RWPE2 (cell line): ENCODE data around the gene NECAB2.

Experiments used
- ATAC-seq: fragments of 200-7000 bp; cut with Tn5 transposase; 3 replicates; pipeline ENCODE4 v1.9.1; 2021; ENCODE audit warnings: low read depth
- DNase-seq: peaks from one replicate; pipeline ENCODE4 v3.0.0-alpha.2; 2020; ENCODE audit warnings: low spot score
- H3K27ac ChIP-seq: fragments of 450-650 bp; 2 replicates; pipeline ENCODE4 v1.5.1; 2017; ENCODE audit warnings: mild to moderate bottlenecking; ENCODE audit not compliant: poor library complexity, severe bottlenecking
- H3K27me3 ChIP-seq: fragments of 250-450 bp; sonication (Bioruptor Pico); 2 replicates; pipeline ENCODE4 v1.5.1; 2021; ENCODE audit warnings: mild to moderate bottlenecking, moderate library complexity; ENCODE audit not compliant: insufficient read depth, poor library complexity, severe bottlenecking
- H3K36me3 ChIP-seq: fragments of 250-450 bp; sonication (Bioruptor Pico); 2 replicates; pipeline ENCODE4 v1.5.1; 2020; ENCODE audit warnings: low read depth, mild to moderate bottlenecking, moderate library complexity
- H3K4me1 ChIP-seq: fragments of 250-450 bp; sonication (Bioruptor Pico); 2 replicates; pipeline ENCODE4 v1.5.1; 2021; ENCODE audit warnings: mild to moderate bottlenecking, moderate library complexity; ENCODE audit not compliant: insufficient read depth, poor library complexity, severe bottlenecking
- H3K4me3 ChIP-seq: fragments of 250-450 bp; sonication (Bioruptor Pico); 2 replicates; pipeline ENCODE4 v1.5.1; 2021; ENCODE audit warnings: mild to moderate bottlenecking, moderate library complexity; ENCODE audit not compliant: severe bottlenecking
- H3K9me3 ChIP-seq: fragments of 250-450 bp; sonication (Bioruptor Pico); 2 replicates; pipeline ENCODE4 v1.5.1; 2021; ENCODE audit warnings: mild to moderate bottlenecking, moderate library complexity; ENCODE audit not compliant: severe bottlenecking
- TF ChIP-seq, protein P1 (sequence below): fragments of 450-650 bp; IDR thresholded peaks from one replicate; pipeline ENCODE4 v1.5.1; 2017; ENCODE audit warnings: mild to moderate bottlenecking, moderate library complexity; ENCODE audit not compliant: poor library complexity, severe bottlenecking

Gene NECAB2

DNA sequence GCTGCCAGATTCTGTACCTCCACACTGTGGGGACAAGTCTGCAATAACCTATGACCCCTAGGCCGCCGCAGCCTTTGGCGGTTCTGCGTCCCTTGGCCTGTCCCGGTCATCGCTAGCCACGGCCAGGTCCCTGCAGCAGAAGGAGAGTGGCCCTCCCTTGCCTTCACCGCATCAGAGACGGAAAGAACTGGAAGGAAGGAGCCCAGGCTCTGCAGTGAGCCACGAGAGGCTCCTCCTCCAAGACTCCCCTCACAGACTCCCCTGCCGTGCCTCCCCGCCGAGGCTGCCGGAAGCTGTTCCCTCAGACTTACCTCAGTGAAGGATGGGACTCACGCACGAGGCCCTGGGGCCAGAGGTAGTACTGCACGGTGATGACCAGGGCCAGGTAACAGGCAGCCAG lies 63.5 kb downstream of the NECAB2 start:
- Histone ChIP-seq H3K27ac (no peak overlapping the region), H3K4me1 (no peaks in the 10 kb centered on the region), H3K36me3 (no peaks in the 10 kb centered on the region), H3K27me3 (no peaks in the 10 kb centered on the region), H3K4me3 (no peak overlapping the region), H3K9me3 (peaks cover 4% of the 10 kb centered on the region)
- TF ChIP-seq, protein P1, sequence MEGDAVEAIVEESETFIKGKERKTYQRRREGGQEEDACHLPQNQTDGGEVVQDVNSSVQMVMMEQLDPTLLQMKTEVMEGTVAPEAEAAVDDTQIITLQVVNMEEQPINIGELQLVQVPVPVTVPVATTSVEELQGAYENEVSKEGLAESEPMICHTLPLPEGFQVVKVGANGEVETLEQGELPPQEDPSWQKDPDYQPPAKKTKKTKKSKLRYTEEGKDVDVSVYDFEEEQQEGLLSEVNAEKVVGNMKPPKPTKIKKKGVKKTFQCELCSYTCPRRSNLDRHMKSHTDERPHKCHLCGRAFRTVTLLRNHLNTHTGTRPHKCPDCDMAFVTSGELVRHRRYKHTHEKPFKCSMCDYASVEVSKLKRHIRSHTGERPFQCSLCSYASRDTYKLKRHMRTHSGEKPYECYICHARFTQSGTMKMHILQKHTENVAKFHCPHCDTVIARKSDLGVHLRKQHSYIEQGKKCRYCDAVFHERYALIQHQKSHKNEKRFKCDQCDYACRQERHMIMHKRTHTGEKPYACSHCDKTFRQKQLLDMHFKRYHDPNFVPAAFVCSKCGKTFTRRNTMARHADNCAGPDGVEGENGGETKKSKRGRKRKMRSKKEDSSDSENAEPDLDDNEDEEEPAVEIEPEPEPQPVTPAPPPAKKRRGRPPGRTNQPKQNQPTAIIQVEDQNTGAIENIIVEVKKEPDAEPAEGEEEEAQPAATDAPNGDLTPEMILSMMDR, result no peak
- ATAC-seq, result no peak
- no peak for DNase-seq

DNA sequence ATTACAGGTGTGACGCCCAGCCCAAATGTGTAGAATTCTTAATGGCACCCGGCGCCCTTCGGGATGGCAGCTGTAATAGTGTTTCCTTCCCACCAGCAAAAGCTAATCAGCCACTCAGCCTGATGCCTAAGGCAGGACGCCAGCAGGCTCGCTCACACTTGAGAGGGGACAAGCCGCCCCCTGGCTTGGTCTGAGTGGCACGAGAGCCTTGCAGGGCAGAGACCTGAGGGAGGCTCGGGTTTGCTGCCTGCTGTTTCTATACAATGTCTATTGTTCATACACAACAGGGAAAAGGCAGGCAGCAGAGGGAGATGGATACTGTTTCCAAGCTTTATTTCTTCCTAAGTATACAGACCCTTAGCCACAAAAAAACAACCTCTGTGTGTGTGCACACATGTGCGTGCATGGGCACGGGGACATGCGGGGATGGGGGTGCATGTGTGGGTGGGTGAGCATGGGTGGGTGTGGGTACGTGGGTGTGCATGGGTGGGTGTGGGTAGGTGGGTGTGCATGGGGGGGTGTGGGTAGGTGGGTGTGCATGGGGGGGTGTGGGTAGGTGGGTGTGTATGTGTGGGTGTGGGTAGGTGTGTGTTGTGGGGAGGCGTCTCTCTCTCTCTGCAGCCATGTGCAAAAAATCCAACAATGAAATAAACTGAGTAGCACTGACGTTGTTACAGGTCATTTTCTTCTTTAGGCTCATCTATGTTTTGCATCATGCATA lies 64.6 kb downstream of the NECAB2 start:
- H3K4me3 ChIP-seq, result no peak overlapping the region
- no peak for DNase-seq
- TF ChIP-seq, protein P1, result no peak
- no peak overlapping the region for H3K27ac ChIP-seq
- H3K4me1 ChIP-seq, result no peaks in the 10 kb centered on the region
- peaks cover 4% of the 10 kb centered on the region for H3K9me3 ChIP-seq
- H3K36me3 ChIP-seq, result no peaks in the 10 kb centered on the region
- H3K27me3 ChIP-seq, result no peaks in the 10 kb centered on the region
- ATAC-seq, result no peak

DNA sequence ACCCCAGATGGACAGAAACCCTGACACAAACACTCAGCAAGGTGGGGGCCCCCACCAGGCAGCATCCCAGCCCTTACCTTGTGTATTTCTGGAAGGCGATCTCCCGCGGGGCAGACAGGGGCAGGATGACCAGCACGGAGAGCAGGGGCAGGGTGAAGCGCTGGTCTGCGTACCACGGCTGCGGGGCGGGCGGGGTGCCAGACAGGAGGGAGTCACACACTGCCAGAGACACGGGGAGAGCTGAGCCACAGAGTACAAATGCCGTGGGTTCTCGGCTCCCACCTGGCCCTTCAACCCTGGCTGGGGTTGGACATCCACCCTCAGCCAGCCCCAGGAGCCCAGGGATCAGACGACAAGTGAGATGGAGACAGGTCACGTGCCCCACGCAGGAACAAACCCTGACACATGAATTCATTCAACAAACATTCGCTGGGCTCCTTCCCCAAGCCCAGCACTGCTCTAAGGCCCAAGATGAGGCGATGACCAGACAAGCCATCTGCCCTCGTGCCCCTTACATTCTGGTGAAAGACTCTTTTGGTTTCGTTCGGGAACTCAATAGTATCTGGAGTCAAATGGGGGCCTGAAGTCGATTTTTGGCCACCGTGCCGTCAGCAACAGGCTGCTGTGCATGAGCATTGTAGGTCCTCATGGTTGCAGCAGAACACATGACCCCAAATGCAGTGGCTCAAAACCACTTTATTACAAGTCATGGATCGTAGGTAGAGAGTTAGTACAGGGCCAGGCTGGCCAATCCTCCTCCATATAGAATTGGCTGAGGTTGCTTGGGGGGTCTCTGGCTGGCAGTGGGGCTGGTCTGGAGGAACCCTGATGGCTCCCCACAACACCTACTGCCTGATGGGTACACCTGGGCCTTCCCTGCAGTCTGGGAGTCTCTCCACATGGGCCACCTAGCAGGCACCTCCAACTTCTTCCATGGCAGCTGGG lies 65.5 kb downstream of the NECAB2 start:
- peaks cover 4% of the 10 kb centered on the region for H3K9me3 ChIP-seq
- DNase-seq (no peak), ATAC-seq (no peak)
- H3K36me3 ChIP-seq, result no peaks in the 10 kb centered on the region
- H3K4me3 ChIP-seq, result no peak overlapping the region
- TF ChIP-seq, protein P1, result no peak
- H3K27me3 ChIP-seq, result no peaks in the 10 kb centered on the region
- H3K27ac ChIP-seq, result no peak overlapping the region
- no peaks in the 10 kb centered on the region for H3K4me1 ChIP-seq

DNA sequence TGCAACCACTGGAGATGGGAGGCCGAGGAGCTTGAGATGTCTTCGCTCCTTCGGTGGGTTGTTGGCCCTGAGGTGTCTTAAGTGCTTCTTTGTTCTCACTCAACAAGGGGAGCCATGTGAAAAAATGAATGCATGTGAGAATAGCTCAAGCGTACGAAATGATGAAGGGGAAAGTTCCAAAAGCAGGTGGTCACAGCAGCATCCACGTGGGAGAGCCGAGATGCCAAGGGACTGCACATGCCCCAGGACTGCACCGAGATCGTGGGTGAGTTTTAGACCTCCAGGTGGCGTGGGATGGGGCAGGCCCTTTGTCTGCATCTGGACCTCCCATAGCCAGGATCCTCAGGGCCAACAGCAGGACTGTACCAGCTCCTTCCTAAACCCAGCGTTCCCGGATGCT lies 66.5 kb downstream of the NECAB2 start:
- Histone ChIP-seq H3K36me3 (no peaks in the 10 kb centered on the region), H3K27me3 (no peaks in the 10 kb centered on the region), H3K4me1 (no peaks in the 10 kb centered on the region), H3K27ac (no peak overlapping the region), H3K9me3 (peaks cover 4% of the 10 kb centered on the region), H3K4me3 (no peak overlapping the region)
- DNase-seq (no peak), ATAC-seq (no peak)
- TF ChIP-seq, protein P1, result no peak
